Urinary bladder (tissue), 4 donors: Measurements from ENCODE around the gene GAK. TPM values are rescaled to one million over a fixed set of nuclear protein-coding genes. Genes with fewer than 3 reads are reported as not detected.

ENCODE experiments used
- DNase-seq: peaks from one replicate; pipeline ENCODE4 v3.0.0-alpha.2; 2015; ENCODE audit errors: extremely low spot score
- H3K27ac ChIP-seq: one replicate; pipeline ENCODE4 v1.5.1; 2013; ENCODE audit warnings: low read depth, mild to moderate bottlenecking, moderate library complexity
- H3K36me3 ChIP-seq: one replicate; pipeline ENCODE4 v1.6.1; 2013; ENCODE audit warnings: mild to moderate bottlenecking, moderate library complexity; ENCODE audit not compliant: insufficient read depth
- H3K4me1 ChIP-seq: one replicate; pipeline ENCODE4 v1.6.1; 2013; ENCODE audit warnings: mild to moderate bottlenecking, moderate library complexity; ENCODE audit not compliant: insufficient read depth
- H3K4me3 ChIP-seq: one replicate; pipeline ENCODE4 v1.5.1; 2013; ENCODE audit warnings: low read depth, low read length
- WGBS: extraction: QIAGEN DNeasy Blood & Tissue Kit; methylation state at CpG from one replicate; pipeline ENCODE4 v1.1.7; 2013; 5-methylcytosine and 5-hydroxymethylcytosine counted together
- polyA plus RNA-seq: library from polyadenylated mRNA; stranded (reverse); fragments of 200-250 nt; gene quantifications from one replicate; pipeline ENCODE4 v1.2.3, GENCODE V29; 2013
- total RNA-seq: library from RNA; depleted of rRNA; stranded (reverse); fragments of >200 nt; gene quantifications from one replicate; pipeline ENCODE4 v1.2.3, GENCODE V29; 2014
- donor health status: healthy with polysubstance abuse.
- donor health status: healthy.

Gene GAK
- total and polyA plus RNA-seq, 2 donors: 44.8 to 76.2 TPM

- H3K4me1 ChIP-seq: peaks cover 5% of the 10 kb centered on the region
- no peak for DNase-seq
- no peak overlapping the region for H3K4me3 ChIP-seq
- 24% methylated on average over 24 of the region's 24 CpGs for WGBS
- H3K36me3 ChIP-seq: no peaks in the 10 kb centered on the region
- H3K27ac ChIP-seq: no peak overlapping the region
Observed at GRCh38 chr4:968221-968620, 36.1 kb upstream of the GAK start.

DNA sequence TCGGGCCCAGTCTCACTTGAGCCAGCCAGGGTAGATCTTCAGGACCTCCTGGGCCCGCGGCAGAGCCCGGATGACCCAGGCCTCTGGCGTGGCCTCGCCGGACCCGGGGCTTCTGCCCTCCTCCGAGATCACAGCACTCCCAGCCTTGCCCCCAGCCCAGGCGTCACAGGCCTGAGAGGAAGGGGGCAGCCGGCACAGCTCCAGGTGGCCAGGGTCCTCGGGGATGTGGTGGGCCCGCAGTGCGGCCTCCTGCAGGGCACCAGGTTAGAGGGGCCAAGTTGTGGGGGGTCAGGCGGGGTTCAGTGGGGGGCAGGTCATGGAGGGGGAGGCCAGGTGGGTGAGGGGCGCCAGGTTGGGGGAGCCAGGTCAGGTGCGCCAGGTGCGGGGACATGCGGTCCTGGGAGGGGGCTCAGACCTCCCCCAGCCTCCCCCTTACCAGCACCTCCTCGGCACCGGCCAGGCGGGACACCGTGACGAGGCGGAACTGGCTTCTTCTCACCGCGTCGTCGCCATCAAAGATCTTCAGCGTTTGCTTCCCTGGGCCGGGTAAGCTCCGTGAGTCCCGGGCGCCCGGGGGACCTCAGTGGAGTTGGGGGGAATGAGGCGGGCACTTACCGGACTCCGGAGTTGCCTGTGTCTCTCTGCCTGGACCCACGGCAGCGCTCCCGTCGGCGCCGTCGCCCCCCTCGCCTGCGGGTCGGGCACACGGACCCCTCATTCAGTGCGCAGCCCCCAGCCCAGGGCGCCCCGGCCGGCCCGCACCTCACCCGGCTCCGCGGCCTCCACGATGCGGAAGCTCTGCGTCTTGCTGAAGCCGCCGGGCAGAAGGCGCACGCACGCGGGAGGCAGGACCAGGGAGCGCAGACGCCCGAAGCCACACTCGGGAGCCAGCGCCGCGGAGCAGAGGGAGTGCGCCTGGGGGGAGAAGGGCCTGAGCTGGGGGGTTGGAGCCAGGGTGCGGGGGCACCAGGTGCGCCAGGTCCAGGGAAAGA, 35.3 kb upstream of the GAK start:
- Histone ChIP-seq H3K4me3 (no peak overlapping the region), H3K36me3 (no peaks in the 10 kb centered on the region), H3K4me1 (peaks cover 5% of the 10 kb centered on the region), H3K27ac (no peak overlapping the region)
- 42% methylated on average over 76 of the region's 76 CpGs for WGBS
- no peak for DNase-seq

DNA sequence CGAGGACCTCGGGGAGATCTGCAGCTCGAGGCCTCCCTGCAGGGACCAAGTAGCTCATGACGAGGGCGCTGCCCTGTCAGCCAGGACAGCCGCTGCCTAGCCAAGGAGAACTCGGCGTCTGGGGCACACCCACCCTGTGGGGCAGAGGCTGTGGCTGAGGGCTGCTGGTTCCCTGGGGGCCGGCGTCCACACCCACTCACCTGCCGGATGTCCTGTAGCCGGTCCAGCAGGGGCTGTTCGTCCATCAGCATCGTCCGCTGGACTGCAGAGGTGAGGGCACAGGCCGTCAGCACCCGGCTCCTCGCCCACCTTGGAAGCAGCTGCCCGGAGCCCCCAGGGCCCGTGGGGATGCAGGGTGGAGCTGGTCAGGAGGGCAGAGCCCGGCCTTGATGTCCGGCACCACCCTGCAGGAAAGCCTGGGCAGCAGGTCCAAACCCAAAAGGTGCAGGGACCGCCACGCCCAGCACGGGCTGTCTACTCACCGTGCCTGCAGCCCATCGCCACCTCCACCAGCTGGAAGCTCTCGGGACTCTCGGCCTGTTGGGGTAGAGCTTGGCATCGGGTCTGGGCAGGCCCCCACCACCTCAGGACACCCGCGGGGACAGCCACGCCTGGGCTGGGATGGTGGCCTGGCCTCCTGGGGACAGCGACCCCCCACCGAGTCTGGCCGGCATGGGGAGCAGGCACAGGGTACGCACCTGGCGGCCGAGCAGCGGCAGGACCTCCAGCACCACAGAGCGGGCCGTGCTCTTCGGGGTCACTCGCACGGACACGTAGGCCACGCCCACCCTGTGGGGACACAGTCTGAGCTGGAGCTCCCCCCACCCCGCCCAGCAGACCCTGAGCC, 34.4 kb upstream of the GAK start:
- Histone ChIP-seq H3K36me3 (peaks cover 5% of the 10 kb centered on the region), H3K4me3 (no peak overlapping the region), H3K4me1 (no peaks in the 10 kb centered on the region), H3K27ac (no peak overlapping the region)
- DNase-seq: no peak
- WGBS: 90% methylated on average over 48 of the region's 48 CpGs

DNA sequence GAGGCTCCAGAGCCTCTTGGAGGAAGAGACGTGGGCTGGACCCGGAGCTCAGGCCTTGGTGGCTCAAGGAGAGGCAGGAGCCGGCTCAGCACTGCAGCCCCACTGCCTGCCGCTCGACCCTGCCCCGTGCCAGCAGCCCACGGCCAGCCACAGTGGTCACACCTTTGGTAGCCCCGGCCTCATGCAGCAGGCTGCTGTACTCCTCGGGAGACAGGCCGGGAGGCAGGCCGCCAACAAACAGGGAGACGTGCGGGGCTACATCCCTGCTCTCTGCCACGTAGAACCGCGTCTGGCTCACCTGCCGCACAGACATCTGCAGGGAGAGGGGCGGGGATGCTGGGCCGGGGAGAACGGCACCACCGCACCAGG, 33.6 kb upstream of the GAK start:
- Histone ChIP-seq H3K27ac (no peak overlapping the region), H3K4me3 (no peak overlapping the region), H3K36me3 (peaks cover 8% of the 10 kb centered on the region), H3K4me1 (no peaks in the 10 kb centered on the region)
- 93% methylated on average over 21 of the region's 21 CpGs for WGBS
- no peak for DNase-seq

DNA sequence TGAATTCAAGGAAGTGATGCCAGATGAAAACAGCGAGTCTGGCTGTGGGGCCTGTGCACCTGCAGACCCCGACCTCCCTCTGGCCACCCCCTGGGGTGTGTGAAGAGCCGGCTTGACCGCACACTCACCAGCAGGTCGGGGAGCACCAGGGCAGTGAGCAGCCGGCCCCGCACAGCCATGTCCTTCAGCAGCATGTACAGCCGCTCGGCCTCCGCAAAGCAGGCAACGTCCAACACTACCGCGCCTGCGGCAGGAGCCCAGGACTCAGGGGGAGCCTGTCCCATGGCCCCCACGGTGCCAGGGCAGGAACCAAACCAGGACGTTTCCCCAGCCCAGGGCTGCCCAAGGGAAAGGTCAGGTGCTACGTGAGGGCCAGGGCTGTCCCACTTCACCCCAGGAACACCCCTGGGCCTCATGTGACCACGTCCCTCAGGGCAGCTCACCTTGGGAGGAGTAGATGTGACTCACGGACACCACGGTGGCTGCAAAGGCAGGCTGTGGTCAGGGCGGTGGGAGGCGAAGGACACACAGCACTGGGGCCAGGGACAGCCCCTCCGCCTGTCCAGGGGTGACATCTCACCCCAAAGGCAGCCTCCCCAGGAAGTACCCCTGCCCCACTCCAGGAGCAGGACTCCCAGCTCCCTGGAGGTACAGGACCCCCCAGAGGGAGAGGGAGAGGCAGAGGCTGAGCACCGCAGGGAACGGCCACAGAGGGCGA, 33.1 kb upstream of the GAK start:
- H3K4me3 ChIP-seq: no peak overlapping the region

GRCh38 chr4:964346-965025, 32.4 kb upstream of the GAK start:
- H3K4me1 ChIP-seq: no peaks in the 10 kb centered on the region
- no peak overlapping the region for H3K4me3 ChIP-seq
- 89% methylated on average over 23 of the region's 23 CpGs for WGBS
- DNase-seq: no peak
- peaks cover 8% of the 10 kb centered on the region for H3K36me3 ChIP-seq
- H3K27ac ChIP-seq: no peak overlapping the region

More for the DNA sequence above, 33.1 kb upstream of the GAK start:
- 92% methylated on average over 26 of the region's 26 CpGs for WGBS
- H3K36me3 ChIP-seq: peaks cover 8% of the 10 kb centered on the region
- DNase-seq: no peak
- no peak overlapping the region for H3K27ac ChIP-seq
- no peaks in the 10 kb centered on the region for H3K4me1 ChIP-seq

DNA sequence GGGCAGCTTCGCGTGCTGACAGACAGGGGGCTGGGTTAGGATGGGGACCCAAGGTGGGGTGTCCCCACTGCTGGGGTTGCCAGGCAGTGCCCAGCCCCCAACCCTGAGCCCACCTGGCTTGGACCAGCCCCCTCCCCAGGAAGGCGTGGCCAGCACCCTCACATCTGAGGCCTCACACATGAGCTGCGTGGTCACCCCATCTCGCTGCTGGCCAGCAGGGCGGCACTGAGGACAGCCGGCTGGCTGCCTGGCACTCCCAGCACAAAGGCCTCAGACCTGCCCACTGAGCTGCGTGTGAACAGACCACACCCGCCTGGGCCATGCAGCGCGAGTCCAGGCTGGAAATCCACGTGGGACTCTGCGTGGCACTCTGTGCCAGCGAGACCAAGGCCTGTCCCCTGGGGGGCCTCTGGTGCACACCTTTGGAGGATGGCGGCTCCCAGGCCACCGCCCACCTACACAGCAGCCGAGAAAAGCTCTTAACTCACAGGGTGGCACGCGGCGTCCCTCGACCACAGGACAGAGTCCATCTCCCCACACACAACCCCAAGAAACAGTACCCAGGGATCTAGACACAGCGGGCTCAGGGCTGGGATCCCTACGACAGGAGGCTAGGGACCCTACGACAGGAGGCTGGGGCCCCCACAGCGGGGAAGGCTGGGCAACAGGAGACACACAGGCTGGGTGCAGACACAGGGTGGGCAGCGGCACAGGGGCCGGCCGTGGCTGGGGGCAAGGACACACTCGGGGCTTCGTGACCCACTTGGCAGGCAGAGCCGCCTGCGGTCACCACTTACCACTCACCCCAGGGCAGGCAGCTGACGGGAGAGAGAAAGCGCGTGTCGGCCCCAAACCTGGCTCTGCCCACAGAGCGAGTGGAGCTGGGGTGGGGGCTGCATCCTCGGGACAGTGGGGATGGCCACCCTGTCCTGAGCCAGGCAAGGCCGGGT, 31.4 kb upstream of the GAK start:
- Histone ChIP-seq H3K27ac (no peak overlapping the region), H3K4me1 (no peaks in the 10 kb centered on the region), H3K36me3 (peaks cover 8% of the 10 kb centered on the region), H3K4me3 (no peak overlapping the region)
- WGBS: 94% methylated on average over 39 of the region's 39 CpGs
- DNase-seq: no peak

GRCh38 chr4:962231-963208, 30.4 kb upstream of the GAK start:
- Histone ChIP-seq H3K4me3 (no peak overlapping the region), H3K36me3 (peaks cover 8% of the 10 kb centered on the region), H3K27ac (no peak overlapping the region), H3K4me1 (no peaks in the 10 kb centered on the region)
- no peak for DNase-seq
- 91% methylated on average over 54 of the region's 54 CpGs for WGBS

GRCh38 chr4:961351-962230, 29.5 kb upstream of the GAK start:
- no peak overlapping the region for H3K4me3 ChIP-seq
- no peak for DNase-seq
- no peaks in the 10 kb centered on the region for H3K4me1 ChIP-seq
- WGBS: 87% methylated on average over 52 of the region's 52 CpGs
- H3K27ac ChIP-seq: no peak overlapping the region
- peaks cover 8% of the 10 kb centered on the region for H3K36me3 ChIP-seq

DNA sequence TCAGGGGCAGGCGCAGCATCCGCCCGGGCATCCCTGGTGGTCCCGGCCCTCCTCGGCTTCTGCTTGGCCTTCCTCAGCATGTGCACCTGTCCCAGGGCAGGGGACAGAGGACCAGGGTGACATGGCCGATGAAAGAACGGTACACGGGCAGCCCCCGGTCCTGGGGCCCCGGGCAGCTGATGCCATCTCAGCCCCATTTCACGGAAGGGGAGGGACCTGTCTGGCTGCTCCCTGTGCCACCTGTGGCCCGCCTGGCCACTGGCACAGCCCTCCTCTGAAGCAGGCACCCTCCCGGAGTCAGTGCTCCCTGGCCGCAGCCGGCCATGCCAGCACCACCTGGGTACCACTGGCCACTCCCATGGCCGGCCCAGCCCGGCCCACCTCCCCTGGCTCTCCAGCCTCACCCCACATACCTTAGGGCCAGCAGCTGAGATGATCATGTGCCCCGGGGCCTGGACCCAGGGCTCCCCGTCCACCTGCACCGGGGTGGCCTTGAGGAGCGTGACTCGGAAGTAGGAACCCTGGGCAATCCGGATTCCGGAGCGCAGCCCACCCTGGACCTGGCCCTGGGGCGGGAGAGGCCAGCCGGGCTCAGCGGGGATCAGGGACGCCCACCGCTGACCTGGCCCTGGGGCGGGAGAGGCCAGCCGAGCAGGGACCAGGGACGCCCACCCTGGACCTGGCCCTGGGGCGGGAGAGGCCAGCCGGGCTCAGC, 28.7 kb upstream of the GAK start:
- no peaks in the 10 kb centered on the region for H3K4me1 ChIP-seq
- peaks cover 8% of the 10 kb centered on the region for H3K36me3 ChIP-seq
- H3K27ac ChIP-seq: no peak overlapping the region
- H3K4me3 ChIP-seq: no peak overlapping the region
- 92% methylated on average over 35 of the region's 35 CpGs for WGBS
- DNase-seq: no peak
